Measurements from ENCODE around the gene NEK5.

The NEK5 gene

GRCh38 chr13:52010890-52011631 lies 117.8 kb downstream of the NEK5 start, which contains the start of gene ATP7B:
TSS of gene ATP7B (minus strand) at chr13:52011450. CDS start at chr13:52011337, 113 bp downstream.
- no peak for DNase-seq (ENCODE audit: low read depth)

- no peak for DNase-seq (ENCODE audit: low read depth)
These were observed 118.9 kb downstream of the NEK5 start for GRCh38 chr13:52009946-52010345.

DNA sequence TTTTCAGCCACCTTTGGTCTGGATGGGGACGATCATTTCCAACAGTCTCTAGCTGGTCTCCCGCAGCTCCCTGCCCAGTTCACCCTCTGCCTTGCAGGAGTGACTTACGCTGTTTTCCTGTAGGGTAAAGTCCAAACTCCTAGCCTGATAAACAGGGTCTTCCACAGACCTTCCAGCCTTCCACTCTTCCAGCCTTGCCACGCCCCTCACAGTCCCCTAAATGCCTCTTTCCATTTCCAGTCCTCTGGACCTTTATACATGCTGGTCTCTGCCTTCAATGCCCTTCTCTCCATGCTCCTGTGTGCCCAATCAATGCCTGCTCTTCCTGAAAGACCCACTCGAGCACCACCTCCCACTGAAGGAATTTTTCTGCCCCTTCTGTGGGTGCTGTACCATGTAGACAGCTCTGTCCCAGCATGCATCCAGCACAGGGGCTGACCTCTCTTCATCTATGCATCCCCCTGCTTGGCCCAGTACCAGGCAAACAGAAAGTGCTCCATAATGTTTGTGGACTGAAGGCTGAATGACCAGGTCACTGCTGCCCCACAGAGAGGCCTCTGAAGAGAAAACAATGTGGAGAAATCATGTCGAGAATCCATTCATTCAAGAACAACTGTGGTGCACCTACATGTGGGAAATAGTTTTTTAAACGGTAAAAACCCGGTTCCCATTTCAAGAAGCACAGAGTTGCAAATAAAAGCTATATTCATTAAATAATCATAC lies 122.2 kb downstream of the NEK5 start:
- DNase-seq (ENCODE audit: low read depth): no peak

- no peak for DNase-seq (ENCODE audit: low read depth)
These were observed 122.9 kb downstream of the NEK5 start for GRCh38 chr13:52005841-52006522.

DNA sequence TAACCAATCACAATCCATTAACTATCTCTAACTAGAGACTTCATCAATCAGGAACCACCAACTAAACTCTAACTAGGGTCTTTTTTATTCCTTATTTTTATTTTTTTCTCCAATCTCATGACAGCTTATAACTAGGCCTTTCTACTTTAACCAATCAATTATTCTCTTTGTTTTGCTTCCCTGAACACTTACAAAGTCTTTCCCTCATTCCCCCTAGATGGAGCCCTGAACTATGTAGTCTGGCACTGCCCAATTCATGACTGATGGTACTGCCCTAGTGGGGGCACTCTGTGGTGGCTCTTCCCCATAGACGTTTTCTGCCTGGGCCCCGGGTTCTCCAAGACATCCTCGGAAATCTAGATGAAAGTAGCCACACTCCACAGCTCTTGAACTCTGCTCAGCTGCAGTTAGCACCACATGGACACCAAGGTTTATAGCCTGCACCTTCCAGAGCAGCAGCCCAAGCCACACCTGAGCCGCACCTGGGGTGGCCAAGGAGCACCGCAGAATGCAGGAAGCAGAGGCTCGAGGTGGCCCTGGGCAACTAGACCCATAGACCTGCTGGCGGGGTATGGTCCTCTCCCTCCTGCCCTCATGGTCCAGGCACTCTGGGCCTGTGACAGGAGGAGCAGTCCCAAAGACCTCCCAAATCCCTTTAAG lies 124.2 kb downstream of the NEK5 start:
- DNase-seq (ENCODE audit: low read depth): no peak

GRCh38 chr13:52003541-52003940 lies 125.3 kb downstream of the NEK5 start:
- DNase-seq (ENCODE audit: low read depth): no peak

- no peak for DNase-seq (ENCODE audit: low read depth)
These were observed 126.5 kb downstream of the NEK5 start for GRCh38 chr13:52002361-52002760.

- DNase-seq (ENCODE audit: low read depth): no peak
These were observed 127.6 kb downstream of the NEK5 start for GRCh38 chr13:52001120-52001731.

DNA sequence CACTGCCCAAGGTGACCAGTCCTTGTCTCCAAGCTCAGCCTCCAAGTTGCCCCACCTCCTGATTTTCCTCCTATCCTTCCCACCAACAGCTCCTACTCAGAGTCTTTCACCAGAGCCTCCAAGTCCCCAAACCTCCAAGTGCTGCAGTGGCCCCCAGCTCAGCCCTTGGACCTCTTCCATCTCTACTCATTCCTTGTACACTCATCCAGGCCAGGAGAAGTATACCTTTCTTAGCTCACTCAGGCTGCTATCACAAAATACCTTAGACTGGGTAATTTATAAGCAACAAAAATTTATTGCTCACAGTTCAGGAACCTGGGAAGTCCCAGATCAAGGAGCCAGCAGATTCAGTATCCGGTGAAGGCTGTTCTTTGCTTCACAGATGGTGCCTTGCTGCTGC lies 129.0 kb downstream of the NEK5 start:
- DNase-seq (ENCODE audit: low read depth): no peak

- no peak for DNase-seq (ENCODE audit: low read depth)
These were observed 129.4 kb downstream of the NEK5 start for GRCh38 chr13:51999510-51999911.

DNA sequence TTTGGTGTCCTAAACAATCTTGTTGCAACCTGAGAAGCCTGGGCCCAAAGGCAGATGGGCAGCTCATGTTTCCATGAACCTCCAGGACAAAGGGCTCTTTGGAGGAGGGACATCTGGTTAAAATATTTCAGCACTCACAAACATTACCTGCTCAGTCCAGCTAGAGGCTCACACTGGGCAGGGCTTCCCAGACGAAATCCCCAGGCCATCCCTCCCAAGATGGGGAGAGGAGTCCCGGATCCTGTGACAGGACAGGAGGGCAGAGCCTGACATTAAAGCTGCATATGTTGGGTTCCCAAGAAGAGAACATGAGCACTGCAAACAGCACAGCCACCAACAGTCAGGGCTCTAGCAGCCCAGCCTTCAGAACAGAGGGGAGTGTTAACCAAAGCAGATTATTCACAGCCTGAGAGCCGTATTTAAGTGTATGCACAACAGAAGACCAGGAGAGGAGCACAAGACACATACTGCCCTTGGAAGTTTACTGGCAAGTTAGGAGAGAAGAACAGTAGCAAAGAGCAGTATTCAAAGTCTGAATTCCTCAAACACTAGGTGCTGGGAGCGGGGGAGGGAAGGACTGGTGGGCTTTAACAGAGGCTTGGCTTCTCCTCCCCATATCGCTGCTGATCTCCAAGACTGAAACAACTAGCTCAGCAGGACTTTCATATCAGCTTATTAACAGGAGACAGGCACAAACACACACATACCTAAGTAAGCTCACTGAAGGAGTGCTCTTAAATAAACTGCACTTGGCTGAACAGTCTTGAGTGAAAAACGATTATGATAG lies 130.0 kb downstream of the NEK5 start:
- DNase-seq (ENCODE audit: low read depth): no peak

- no peak for DNase-seq (ENCODE audit: low read depth)
These were observed 131.1 kb downstream of the NEK5 start for GRCh38 chr13:51997641-51998330.

GRCh38 chr13:51997186-51997585 lies 131.7 kb downstream of the NEK5 start:
- DNase-seq (ENCODE audit: low read depth): no peak

GRCh38 chr13:51996641-51997040 lies 132.2 kb downstream of the NEK5 start:
- DNase-seq (ENCODE audit: low read depth): no peak

DNA sequence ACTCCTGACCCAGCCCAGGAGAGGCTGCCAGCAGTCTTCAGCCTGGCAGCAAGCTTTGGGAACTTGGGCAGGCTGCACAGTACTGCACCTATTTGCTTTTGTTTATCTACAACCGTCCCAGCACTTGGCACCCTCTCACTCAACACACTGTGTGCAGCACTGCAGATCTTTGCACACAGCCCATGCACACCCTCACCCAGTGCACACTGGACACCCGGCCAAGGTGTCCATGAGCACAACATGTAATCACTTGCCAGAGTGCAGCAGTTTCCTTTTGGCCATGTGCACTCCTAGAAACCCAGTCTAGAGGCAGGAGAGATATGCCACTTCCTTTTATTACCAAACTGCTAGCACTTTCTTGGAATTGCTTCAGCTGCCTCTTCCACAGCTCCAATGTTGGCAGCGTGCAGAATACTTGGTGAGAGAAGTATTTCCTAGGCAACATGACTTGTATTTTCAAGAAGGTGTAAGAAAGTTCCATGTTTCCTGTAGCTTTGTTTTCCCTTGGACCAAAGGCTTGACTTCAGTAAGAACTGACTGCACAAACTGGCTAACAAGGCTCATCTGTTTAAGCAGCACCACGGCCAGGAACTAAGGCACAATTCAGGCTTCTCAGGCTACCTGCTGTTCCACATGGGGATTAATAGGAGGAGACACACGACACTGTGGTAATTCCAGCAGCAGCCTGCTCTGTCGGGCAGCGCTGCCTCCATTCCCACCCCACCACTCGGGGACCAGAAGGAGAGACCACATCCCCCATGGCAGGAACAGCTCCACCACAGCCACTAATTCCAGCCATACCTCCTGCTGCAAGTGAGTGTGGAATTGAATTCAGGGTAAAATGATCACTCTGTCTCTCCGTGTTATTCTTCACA lies 133.0 kb downstream of the NEK5 start:
- DNase-seq (ENCODE audit: low read depth): no peak

GRCh38 chr13:51993713-51994112 lies 135.2 kb downstream of the NEK5 start:
- no peak for DNase-seq (ENCODE audit: low read depth)

DNA sequence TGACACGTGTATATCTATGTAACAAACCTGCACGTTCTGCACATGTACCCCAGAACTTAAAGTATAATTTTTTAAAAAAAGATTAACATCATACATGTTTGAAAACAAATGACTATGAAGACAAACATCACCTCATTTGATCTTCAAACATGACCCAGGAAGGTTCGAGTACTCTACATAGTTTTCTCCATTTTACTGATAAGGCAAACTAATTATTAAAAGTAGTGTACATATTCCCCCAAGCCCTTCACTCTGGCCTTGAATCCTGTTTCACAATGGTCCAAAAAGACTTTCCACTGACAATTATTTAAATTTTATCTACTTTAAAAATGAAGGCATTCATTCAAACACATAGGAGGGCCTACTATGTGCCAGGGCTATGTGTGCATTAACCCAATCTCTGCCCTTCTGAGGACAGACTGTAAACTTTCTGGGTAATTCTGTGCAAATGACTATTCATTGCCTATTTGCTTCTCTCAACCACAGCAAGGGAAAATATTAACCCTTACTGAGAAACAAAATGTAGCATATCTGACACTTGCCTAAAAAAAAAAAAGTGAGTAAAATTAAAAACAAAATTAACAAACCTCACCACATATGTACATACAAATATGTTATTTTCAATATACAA lies 139.8 kb downstream of the NEK5 start:
- DNase-seq (ENCODE audit: low read depth): no peak
